IPS-18c (cell line): Measurements from ENCODE around the gene UBL7.

Experiments
- H3K4me3 ChIP-seq: 2 replicates; pipeline ENCODE4 v1.7.0; 2013; ENCODE audit warnings: low read depth, mild to moderate bottlenecking, low read length, moderate library complexity; ENCODE audit not compliant: insufficient read depth
- H3K9me3 ChIP-seq: one replicate; pipeline ENCODE4 v1.6.1; 2013; ENCODE audit warnings: mild to moderate bottlenecking, low read length, moderate library complexity; ENCODE audit not compliant: control insufficient read depth, insufficient read depth

UBL7 gene

DNA sequence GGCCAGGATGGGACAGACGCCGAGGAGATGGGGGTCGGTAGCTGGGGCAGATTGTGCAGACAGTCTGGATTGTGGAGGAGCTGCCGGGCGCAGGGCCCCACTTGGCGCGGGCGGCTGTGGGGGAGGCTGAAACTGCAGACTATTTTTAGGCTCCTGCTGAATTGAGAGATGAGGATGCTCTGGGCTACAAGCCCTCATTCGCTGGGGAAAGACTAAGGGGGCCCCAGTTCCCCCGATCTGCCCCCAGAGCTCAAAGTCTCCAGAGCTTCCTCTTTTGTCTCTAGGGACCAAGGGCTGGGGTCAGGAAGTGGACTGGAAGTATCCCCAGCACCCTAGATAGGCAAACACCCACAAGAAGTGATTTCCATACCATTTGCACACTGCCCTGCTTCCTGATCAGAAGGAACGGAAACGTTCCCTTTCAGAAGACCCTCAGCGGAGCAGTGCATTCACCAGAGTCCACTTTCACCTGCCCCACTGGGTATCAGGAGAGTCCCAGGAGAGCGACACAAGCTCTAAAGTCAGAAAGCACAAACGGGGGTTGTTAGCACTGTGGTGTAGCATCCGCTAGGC is 56.9 kb downstream of the UBL7 start:
- Histone ChIP-seq H3K9me3 (peaks cover 2% of the 10 kb centered on the region), H3K4me3 (no peak overlapping the region)

DNA sequence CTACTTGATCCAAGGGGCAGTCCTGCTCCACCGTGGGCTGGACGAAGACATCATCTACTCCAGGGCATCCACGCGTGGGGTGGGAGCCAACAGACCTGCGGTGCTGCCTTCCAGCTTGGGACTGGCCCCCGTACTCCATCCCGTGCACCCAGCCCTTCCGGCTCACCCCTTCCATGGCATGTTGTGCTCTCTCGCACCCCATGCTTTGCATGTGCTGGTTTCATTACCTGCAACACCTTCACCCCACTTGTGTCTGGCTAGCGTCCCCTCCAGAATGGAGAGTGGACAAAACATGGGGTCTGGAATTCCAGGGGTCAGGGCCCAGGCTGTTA is 57.4 kb downstream of the UBL7 start:
- Histone ChIP-seq H3K9me3 (peaks cover 2% of the 10 kb centered on the region), H3K4me3 (no peak overlapping the region)

DNA sequence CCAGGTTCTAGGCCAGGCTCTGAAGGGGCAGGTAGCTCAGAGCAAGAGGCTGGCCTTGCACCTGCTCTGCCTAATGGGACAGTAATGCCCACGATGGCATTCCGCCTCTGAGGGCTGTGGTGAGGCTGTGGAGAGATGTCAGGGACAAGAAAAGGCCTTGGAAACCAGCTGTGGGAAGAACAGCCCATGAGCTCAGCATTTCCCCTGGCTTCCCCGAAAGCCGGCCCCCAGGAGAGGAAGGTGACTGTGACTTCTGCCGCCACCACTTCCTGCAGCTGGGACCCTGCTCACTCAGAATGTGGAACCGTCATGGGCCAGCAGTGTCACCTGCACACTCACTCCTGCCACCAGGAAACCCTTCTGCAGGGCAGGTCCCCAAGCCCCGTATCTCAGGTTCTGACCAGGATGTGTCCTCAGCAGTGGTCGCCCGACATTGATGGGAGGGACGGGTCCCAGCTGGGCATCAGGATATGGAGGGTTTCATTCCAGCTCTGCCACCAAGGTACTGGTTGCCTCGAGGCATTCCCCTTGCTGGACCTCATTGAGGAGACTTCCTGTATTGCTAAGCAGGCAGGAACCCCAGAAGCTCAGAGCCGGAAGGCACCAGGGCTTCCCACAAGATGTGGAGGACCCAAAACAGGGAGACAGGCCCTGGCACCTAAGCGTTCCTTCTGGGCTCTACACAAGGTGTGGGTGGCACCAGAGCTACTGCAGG is 57.9 kb downstream of the UBL7 start:
- Histone ChIP-seq H3K4me3 (no peak overlapping the region), H3K9me3 (peaks cover 5% of the 10 kb centered on the region)

DNA sequence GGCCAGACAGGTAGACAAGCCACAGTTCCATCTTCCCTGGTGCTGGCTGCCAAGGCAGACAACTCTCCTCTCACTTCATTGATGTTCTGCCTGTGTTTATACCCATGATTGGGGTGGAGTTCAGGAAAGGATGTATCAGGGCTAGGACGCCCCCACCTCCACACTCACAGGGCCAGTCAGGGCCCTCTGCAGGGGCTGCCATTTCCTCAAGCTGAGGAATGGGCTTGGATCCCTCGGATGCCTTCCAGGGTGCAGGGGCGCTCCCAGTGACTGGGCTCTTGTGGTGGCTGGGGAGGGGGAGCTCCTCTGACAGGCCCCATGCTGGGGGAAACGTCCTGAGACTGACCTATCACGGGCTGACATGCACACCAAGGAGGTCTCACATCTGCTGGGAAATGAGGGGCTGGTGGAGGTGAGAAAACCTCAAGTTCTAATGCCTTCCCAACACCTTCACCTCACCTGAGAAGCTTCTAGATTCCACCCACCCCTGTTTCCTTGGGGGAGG is 58.6 kb downstream of the UBL7 start:
- no peak overlapping the region for H3K4me3 ChIP-seq
- peaks cover 5% of the 10 kb centered on the region for H3K9me3 ChIP-seq

DNA sequence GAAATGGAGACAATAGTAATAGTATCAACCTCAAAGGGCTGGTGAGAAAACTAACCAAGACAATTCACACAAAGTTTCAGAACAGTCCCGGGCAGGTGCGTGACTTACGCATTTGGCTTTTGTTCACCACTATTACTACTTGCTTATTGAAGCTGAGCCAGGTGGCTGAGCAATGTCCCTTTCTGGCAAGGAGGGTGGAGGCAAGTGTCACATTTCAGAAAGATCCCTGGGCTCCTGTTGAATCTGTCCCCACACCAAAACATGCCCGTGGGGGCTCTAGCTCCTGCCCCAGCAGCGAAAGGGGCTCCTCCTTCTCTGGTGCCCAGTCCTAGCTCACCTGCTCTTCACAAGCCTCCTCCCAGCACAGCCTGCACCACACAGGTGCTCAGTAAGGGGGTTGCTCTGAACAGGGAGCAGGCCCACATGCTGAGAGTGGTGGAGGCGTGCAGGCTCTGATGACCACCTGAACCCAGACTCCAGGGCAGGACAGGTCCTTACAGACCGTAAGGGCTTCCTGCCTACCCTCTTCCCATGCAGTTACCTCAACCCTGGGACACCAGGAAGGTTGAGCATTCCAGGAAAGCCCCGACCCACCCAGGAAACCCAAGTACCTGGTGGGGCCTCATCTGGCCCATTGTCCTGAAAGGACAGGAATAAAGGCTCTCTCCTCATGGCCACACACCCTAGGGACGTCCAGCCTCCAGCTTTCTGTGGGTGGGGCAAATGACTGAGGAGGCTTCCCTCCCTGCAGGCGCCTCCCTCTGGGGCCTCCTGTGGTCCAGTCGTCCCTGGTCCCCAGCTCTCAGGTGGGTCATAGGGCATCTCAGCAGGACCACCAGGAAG is 59.8 kb downstream of the UBL7 start:
- H3K4me3 ChIP-seq, result no peak overlapping the region
- H3K9me3 ChIP-seq, result peaks cover 3% of the 10 kb centered on the region

DNA sequence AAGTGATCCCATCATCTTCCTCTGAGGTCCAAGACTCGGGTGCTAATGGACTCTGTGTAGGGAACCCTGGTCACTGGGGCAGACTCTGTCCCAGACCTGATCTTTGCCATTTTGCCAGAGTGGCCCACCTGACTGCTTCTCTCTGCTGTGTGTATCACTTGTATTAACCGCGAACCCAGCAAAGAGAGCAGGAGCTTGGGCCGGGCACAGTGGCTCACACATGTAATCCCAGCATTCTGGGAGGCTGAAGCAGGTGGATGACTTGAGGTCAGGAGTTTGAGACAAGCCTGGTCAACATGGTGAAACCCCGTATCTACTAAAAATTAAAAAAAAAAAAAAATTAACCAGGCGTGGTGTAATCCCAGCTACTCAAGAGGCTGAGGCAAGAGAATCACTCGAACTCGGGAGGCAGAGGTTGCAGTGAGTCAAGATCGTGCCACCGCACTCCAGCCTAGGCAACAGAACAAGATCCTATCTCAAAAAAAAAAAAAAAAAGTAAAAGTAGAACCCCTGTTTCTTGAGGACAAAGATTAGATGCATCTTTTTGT is 60.6 kb downstream of the UBL7 start:
- peaks cover 3% of the 10 kb centered on the region for H3K9me3 ChIP-seq
- H3K4me3 ChIP-seq, result no peak overlapping the region

DNA sequence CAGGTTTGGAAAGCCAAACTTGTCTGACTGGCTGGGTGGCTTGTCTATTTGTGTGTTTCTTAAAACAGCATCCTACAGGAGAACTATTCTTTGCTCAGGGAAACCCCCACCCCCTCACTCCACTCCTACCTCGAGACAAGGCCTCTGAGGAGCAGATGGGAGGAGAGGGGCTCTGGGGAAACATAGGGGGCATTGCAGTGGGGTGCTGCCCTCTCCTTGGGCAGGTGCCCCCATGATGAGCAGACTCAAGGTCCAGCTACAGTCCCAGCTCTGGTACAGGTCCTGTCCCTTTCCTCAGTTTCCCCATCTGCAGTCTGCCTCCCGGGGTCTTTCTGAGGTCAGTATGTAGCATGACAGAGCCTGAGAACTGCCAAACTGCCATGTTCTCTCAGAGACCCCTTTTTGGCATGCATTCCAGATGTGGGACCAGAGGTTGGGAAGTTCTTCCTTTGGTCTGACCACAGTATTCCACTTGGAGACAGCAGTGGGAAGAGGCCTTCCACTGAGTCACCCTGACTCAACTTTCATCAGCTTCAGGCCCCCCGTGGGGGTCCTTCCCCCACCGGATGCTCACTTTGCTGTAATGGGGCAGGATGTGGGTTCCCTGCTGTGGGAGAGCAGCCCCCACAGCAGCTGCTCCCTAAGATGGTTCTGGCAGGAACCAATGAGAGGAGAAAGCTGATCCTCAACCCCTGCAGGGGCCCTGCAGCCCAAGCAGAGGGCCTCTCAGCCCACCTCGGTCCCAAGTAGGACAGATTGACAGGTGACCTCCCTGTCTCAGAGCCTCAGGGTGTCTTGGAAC is 61.2 kb downstream of the UBL7 start:
- peaks cover 3% of the 10 kb centered on the region for H3K9me3 ChIP-seq
- no peak overlapping the region for H3K4me3 ChIP-seq

DNA sequence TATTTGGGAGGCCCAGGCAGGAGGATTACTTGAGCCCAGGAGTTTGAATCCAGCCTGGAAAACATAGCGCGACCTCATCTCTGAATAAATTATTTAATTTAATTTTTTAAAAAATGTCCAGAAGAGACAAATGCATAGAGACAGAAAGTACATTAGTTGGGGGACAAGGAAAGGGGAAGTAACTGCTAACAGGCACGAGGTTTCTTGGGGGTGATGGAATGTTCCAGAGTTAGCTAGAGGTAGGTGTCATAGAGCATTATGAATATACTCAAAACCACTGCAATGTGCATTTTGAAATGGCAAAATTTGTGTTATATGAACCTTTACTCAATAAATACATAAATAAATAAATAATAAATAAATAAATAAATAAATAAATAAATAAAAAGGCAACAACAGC is 61.9 kb downstream of the UBL7 start:
- no peak overlapping the region for H3K4me3 ChIP-seq
- H3K9me3 ChIP-seq, result peaks cover 3% of the 10 kb centered on the region

DNA sequence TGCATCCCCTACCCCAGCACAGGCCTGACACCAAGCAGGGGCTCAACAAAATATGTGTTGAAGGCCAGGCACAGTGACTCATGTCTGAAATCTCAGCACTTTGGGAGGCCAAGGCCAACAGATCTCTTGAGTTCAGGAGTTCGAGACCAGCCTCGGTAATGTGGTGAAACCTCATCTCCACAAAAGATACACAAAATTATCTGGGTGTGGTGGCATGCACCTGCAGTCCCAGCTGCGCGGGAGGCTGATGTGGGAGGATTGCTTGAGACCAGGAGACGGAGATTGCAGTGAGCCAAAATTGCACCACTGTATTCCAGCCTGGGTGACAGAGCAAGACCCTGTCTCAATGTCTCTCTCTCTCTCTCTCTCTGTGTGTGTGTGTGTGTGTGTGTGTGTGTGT is 62.8 kb downstream of the UBL7 start:
- Histone ChIP-seq H3K9me3 (peaks cover 3% of the 10 kb centered on the region), H3K4me3 (no peak overlapping the region)

DNA sequence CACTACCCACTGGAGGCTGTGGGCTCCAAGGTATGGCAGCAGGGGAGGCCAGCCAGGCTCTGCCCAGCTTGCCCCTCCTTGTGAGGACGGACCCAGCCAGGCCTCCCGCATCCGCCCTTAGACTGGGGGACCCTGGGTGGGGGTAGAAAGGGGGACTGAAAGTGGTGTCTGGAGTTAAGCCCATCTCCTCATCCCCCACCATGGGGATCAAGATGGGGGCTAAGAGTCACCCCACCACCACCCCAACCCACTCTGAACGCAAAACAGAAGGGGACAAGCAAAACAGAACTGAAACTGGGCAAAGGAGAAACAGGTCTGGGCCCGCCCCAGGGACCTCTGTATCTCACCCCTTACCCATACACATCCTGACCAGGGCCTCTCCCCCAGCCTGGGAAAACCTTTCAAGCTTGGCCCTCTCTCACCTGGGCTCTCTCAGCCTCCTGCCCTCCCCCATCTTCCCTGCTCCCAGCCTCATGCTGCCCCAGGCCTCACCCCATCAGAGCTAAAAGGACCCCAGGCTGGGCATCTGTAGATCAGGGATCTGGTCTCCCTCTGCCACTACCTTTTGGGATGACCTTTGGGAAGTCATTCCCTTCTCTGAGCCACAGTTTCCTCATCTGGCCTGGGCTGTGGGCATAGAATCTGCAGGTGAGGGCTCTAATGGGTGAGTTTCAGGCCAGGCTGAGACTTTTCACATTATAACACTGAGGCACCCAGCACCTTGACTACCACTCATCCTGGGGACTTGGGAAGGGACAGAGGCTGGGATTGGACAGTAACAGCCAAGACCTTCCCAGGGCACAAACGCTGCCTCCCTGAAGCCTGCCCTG is 63.5 kb downstream of the UBL7 start:
- Histone ChIP-seq H3K9me3 (peaks cover 3% of the 10 kb centered on the region), H3K4me3 (no peak overlapping the region)

DNA sequence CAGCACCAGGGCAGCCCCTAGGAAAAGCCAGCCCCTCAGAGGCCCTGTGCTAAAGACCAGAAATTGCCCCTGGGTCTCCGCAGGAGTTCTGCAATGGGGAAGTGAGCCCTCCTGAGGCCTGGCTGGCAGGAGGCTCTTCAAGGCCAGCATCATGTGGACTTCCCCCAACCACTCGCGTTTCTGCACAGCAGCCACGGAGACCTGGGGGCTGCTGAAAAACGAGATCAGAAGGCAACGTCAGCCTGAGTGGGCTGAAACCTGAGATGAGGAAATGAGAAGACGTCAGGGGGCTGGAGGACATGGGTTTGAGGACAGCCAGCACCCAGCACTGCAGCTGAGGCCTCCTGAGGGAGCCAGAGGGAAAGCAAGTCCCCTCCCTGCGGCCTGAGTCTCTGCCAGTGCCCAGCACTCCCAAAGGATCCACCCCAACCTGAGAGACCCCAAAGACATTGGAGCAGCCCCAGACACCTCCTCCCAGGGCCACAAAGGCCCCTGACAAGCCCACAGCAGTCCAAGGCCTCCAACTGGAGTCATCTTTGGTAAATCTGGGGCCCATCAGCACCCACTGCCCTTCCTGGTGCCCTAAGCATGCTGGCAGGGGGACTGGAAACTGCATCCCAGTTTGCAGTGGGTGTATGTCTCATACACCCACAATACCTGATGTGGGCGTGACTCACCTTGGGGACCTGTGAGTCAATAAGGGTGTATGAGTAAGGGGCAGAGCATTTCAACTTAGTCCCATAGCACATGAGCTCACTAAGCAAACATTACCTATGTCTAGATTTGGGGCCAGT is 64.3 kb downstream of the UBL7 start:
- Histone ChIP-seq H3K4me3 (no peak overlapping the region), H3K9me3 (peaks cover 3% of the 10 kb centered on the region)

DNA sequence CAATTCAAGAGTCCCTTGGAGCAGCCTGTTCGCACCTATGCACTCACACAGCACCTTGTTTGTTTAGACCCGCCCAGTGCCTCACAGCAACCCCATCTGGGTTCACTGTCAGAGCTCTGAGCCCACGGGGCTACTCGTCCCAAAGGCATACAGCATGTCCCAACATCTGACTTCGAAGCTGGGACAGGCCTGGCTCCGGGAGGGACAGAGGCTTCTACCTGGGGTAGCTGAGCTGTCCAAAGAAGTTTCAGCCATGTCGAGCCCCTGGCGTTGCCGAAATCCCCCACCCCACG is 64.9 kb downstream of the UBL7 start:
- peaks cover 3% of the 10 kb centered on the region for H3K9me3 ChIP-seq
- H3K4me3 ChIP-seq, result no peak overlapping the region
